Measurements from ENCODE around the gene NAA80.

DNA sequence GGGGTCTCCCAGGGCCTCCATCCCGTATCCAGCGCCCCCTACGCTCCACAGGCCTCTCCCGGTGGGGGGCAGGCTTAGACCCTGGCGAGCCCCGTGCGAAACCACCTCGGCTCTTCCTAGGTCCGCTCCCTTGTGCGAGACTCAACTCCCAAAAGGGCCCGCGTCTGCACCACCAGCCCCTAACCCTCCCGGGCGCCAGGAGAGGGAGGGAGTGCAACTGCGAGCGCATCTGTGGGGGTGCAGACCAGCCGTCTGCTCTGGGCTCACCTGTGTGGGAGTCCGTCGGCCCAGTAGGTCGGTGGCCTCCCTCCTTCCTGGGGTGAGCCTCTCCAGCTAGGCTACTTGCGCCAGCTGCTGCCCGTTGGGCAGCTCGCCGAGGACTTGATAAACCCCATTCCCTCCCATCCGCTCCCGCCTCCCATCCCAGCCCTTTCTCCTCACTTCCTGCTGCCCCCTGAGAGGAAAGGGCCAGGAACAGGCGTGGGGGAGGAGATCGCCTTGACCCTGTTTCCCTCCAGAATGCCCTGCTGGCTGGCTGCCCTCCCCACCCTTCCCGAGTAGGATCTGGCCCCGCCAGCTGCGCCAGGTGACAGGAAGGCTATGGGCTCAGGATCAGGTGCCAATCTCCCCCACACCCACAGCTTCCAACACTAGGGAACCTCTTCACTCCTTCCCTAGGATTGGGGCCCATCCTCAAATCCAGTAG is 23.3 kb upstream of the NAA80 start, which contains the start of gene HYAL2:
- TF ChIP-seq YY1 (IDR thresholded peaks at IDR 0.05; ENCODE audit: low read depth) = no peak
- no peak for TF ChIP-seq TAF1 (IDR thresholded peaks at IDR 0.05; ENCODE audit: low read depth)
- TF ChIP-seq, protein P1, sequence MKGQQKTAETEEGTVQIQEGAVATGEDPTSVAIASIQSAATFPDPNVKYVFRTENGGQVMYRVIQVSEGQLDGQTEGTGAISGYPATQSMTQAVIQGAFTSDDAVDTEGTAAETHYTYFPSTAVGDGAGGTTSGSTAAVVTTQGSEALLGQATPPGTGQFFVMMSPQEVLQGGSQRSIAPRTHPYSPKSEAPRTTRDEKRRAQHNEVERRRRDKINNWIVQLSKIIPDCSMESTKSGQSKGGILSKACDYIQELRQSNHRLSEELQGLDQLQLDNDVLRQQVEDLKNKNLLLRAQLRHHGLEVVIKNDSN (IDR thresholded peaks at IDR 0.05) = no peak
- no peak for TF ChIP-seq FOXM1 (IDR thresholded peaks at IDR 0.05; ENCODE audit: borderline replicate concordance, low read depth)
